Stimulated activated CD8-positive, alpha-beta memory T cell treated with anti-CD3 and anti-CD28 coated beads, Interleukin-4, amount 100 ng/mL, for 4 hours (primary cell): ENCODE measurements around the gene LDB2.
A peak's percentile ranks its signal among the peaks of the same experiment; 100 is the strongest.
"Not testable (repeated sequence)": the region's sequence is repeated elsewhere in the genome, so short reads cannot be mapped to it uniquely, and the experiment has no call there.

ENCODE experiments used
- DNase-seq, 2 donors: peaks; one replicate each; pipeline ENCODE4 v3.0.0-alpha.2; 2020; ENCODE audit warnings: low read depth in 2 of 2, low spot score in 1 of 2

Gene LDB2

DNA sequence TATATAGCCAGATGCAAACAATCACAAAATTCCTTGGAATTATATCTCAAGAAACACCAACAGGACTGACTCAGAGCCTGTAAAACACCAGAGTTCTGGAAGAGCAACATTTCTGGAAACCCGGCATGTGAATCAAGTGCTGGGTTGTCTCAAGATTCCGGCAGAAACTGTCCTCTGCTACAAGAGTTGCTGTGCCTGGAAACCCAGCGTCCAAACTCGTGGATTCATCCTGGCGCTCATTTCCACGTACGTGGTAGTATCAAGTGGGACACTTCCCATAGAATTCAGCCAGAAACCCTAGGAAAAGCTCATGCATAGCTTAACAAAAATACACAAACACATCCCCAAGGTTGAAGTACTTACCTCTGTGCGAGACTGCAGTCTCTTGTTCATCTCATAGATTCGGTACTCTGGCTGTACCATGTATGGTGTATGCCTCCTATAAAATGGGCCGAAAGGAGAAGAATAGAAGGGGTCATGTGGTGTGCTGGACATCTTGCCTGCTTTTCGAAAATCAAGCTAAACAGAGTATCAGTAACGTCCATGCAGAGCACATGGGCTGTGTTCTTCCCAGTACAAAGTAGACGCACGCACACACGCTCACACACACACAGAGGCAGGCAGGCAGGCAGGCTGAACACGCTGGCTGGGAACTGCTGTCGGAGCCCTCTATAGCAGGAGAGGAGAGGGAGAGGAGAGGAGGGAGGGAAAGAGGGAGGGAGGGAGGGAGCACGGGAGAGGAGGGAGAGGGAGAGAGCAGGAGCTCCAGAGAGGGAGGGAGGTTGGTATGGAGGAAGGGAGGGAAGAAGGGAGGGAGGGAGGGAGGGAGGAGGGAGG lies at the start of gene LDB2:
TSS of gene LDB2 (minus strand) at position 655 of the 837 bp plus-strand sequence.
- DNase-seq, result no peak

- DNase-seq, result no peak
Observed at GRCh38 chr4:16942491-16942890, 44.0 kb upstream of the LDB2 start.

GRCh38 chr4:16939178-16939577 lies 40.7 kb upstream of the LDB2 start:
- DNase-seq, result no peak

DNA sequence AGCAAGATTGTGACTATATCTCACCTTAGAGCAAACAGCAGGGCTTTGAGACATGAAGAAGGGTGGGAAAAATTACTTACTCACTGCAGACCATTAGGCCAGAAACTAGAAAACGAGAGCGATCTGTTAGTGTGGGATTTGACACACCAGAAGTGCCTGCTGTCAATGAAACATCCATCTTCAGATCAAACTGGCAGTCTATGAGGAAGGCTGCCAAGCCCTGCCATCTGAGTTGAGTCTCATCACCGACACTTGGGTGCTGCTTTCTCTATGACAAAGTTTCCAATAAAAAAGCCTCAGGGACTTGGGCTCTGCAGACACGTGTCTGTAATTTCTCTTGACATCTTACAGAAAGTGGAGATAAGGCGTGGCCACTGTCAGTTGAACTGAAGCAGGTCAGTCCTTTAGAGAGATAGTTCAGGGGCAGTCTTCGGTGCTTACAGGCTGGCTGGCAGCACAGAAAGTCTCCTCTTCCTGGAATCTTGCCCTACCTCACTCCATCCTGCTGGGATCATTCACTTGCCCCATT lies 40.1 kb upstream of the LDB2 start:
- DNase-seq, result no peak

DNA sequence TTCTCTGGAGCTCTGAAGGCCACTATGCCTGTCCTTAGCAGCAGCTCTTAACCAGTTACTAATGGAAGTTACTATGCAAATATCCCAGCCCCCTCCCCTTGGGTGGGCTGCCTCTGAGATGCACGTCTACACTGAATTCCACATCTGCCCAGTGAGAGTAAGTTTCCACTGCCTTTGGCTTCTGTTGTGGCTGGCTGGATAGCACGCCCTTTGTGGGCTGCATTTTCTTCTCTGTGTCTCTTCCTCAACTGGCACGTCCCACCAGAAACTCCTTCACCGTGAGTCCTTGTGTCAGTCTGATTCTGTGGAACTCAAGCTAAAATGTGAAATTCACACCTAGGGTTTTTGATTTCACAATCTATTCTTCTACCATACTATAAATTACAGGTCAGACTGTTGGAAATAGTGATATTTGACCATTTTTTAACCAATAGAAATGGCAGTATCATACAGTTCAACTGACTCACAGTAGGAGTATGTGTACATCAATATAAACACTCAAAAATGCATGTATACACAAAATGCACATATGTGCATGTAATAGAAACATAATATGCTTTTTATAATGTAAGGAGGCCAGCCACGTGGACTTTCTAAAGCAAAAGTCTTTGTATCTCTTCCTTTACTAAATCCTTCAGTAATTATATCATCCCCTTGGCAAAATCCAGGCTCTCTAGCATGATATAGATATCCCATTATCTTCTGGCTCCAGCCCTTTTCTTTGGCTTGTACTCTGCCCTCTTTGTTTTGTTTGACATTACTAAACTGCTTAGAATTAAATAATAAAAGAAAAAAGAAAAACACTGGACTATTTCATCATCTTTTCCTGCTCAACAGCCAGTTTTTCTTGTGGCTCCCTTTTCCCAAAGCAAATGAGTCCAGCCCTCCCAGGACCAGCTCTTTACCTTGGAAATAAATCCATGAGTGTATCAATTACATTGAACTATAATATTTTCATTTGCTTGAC lies 33.2 kb upstream of the LDB2 start:
- DNase-seq, result no peak

GRCh38 chr4:16926214-16926613 lies 27.8 kb upstream of the LDB2 start:
- no peak for DNase-seq

GRCh38 chr4:16918716-16919115 lies 20.3 kb upstream of the LDB2 start:
- not testable (repeated sequence) for DNase-seq

DNA sequence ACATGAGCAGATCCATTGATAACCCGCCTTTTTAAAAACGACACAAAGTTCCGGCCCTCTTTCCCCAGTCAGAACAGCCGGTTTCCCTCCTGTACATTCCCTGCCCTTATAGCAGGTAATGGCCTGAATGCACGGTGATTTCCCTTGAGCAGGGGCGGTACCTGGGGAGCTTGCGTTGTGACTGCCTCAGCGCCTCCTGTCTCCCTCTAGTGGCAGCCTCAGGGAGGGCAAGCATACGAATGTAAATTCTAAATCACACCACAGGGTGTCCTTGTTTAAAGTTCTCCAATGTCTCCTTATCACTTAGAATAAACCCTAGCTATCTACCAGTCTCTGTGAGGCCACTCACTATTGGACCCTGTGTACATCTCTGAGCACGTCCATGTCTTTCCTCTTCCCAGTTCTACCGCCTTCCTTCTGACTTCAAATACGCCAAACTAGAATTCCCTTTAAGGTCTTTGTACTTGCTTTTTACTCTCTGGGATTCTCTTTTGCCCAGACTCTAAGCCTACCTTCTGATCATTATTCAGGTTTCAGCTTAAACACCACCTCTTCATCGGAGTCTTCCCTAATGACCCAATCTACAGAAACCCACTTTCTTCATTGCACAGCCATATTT lies 18.4 kb upstream of the LDB2 start:
- DNase-seq, result peak; percentile 40 to 49

DNA sequence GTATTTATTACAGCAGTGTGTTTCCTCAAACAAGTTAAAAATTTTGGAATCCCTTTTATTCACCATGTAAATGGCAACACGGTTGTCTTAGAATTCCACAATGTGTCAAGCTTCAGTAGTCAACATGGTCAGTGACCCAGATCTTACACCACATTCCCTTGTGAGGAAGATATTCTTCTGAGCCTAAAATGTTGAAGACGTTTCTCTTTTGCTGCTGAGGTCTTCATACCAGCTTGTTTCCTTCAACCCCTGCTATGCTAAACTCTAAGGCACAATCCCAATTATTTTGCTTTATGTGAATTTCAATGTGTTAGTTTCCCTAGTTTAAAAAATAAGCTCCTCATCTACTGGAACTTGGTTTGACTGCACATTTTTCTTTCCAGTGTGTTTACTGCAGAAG lies 17.6 kb upstream of the LDB2 start:
- DNase-seq, result no peak

DNA sequence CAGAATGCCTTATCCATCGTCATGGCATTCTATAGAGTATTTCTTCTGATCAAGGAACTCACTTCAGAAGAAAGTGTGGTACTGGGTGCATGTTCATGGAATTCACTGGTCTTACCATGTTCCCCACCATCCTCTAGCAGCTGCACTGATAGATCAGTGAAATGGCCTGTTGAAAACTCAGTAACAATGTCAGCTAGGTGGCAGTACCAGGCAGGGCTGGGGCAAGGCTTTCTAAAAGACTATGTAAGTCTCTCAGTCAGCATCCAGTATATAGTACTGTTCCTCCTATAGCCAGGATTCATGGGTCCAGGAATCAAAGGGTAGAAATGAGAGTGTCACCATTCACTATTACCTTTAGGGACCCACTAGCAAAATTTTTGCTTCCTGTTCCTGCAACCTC lies 15.8 kb upstream of the LDB2 start:
- no peak for DNase-seq

DNA sequence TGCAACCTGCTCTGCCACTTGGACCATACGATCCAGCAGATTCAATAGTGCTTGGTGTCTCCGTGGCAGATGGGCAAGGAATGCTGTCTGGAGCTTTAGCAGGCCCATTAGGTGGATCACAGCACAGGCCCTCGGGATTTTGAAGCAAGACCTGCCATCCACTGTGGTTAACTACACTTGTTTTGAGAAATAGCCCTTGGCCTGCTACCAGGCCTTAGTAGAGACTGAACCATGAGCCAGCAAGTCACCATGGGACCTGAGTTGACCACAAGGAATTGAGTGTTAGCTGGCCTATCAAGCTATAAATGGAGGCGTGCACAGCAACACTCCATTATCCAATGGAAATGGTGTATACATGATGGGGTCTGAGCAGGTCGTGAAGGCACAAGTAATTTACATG lies 14.5 kb upstream of the LDB2 start:
- DNase-seq, result no peak

DNA sequence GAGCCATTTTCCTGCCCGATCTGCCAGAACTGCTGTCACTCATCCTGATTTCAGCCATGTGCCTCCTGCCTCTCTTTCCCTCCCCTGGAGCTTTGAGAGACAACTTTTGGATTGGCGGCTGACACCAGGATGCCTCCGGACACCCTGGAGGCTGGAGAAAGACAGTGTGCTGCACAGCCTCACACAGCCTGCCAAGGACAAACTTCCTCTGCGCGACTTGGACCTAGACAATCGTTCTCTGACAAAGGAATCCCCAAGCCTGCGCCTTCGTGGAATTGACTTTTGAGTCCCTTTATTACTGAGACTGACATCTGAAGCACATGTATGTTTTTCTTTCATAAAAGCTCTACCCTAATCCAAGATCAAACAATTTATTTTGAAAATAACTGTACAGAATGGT lies 10.8 kb upstream of the LDB2 start:
- no peak for DNase-seq

GRCh38 chr4:16908377-16909021 lies 10.1 kb upstream of the LDB2 start:
- no peak for DNase-seq

- DNase-seq, result no peak
Observed at GRCh38 chr4:16900325-16900724, 1.9 kb upstream of the LDB2 start.

GRCh38 chr4:16896881-16897750 lies 1.3 kb downstream of the LDB2 start:
- no peak for DNase-seq

- no peak for DNase-seq
Observed at GRCh38 chr4:16894406-16894805, 4.0 kb downstream of the LDB2 start.

- no peak for DNase-seq
Observed at GRCh38 chr4:16893141-16893651, 5.2 kb downstream of the LDB2 start.

DNA sequence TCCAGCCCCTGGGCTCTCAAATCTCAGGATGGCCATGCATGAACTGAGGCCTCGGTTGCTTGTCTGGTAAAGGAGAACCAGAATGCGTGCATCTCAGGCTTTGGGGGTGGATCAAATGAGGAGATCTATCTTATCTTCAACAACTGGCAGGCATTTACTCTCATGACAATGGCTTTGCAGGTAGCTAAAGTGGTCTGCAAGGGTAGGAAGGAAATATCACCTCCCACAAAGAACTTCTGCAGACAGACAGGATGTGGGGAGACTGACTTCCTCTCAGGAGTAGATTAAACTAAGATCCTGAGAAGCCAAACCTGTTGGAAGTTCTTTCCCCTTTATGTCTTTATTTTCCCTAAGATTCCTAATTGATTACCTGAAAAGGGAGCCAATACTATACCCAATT lies 7.8 kb downstream of the LDB2 start:
- DNase-seq, result no peak

GRCh38 chr4:16889945-16890344 lies 8.5 kb downstream of the LDB2 start:
- no peak for DNase-seq

DNA sequence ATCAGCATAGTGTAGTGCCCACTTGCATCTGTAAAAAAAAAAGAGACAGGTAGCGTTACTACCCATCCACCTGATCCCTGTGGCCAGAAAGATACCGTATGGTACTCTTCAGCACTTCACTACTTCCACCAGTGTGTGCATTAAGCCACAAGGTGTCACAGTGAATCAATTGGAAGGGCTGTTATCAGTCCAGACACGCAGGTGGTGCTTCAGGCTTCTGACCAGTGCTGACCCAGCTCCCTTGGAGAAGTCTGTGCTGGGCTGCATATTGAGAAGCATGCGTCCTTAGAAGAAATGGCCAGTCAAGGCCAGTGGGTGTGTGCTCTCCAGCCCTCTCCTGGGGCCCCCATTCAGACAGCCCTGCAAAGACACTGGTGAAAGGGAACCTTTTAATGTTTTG lies 10.6 kb downstream of the LDB2 start:
- DNase-seq, result no peak
